H9 (cell line): ENCODE results near the gene KIT. TPM values are rescaled to one million over a fixed set of nuclear protein-coding genes. Genes with fewer than 3 reads are reported as not detected.

ENCODE experiments used
- DNase-seq: peaks from one replicate; pipeline ENCODE4 v3.0.0-alpha.2; 2017
- H2AFZ ChIP-seq: one replicate; pipeline ENCODE4 v1.6.1; 2013; ENCODE audit warnings: mild to moderate bottlenecking, low read length, control low read depth, moderate library complexity
- H2AK5ac ChIP-seq: 2 replicates; pipeline ENCODE4 v1.6.1; 2013; ENCODE audit warnings: low read length, control low read depth, mixed read lengths; ENCODE audit not compliant: insufficient read length
- H2BK120ac ChIP-seq: one replicate; pipeline ENCODE4 v1.6.1; 2013; ENCODE audit warnings: low read depth, mild to moderate bottlenecking, low read length, control low read depth, inconsistent platforms; ENCODE audit not compliant: poor library complexity, severe bottlenecking
- H2BK12ac ChIP-seq: 2 replicates; pipeline ENCODE4 v1.6.1; 2013; ENCODE audit warnings: low read length, control low read depth, mixed read lengths, low read depth; ENCODE audit not compliant: insufficient read length
- H2BK15ac ChIP-seq: 2 replicates; pipeline ENCODE4 v1.6.1; 2013; ENCODE audit warnings: low read depth, low read length, control low read depth
- H2BK20ac ChIP-seq: one replicate; pipeline ENCODE4 v1.6.1; 2013; ENCODE audit warnings: low read depth, mild to moderate bottlenecking, low read length, control low read depth, inconsistent platforms; ENCODE audit not compliant: poor library complexity, severe bottlenecking
- H2BK5ac ChIP-seq: 2 replicates; pipeline ENCODE4 v1.6.1; 2013; ENCODE audit warnings: low read length, control low read depth, mixed read lengths; ENCODE audit not compliant: insufficient read length
- H3K14ac ChIP-seq: 2 replicates; pipeline ENCODE4 v1.6.1; 2013; ENCODE audit warnings: low read length, control low read depth; ENCODE audit not compliant: insufficient read depth
- H3K18ac ChIP-seq: 2 replicates; pipeline ENCODE4 v1.6.1; 2013; ENCODE audit warnings: low read depth, mild to moderate bottlenecking, mixed read lengths, low read length, control low read depth; ENCODE audit not compliant: insufficient read length
- H3K23ac ChIP-seq: 2 replicates; pipeline ENCODE4 v1.6.1; 2013; ENCODE audit warnings: low read length, control low read depth, mixed read lengths, low read depth; ENCODE audit not compliant: insufficient read length
- H3K23me2 ChIP-seq: 2 replicates; pipeline ENCODE4 v1.6.1; 2013; ENCODE audit warnings: low read depth, mild to moderate bottlenecking, mixed read lengths, low read length, control low read depth; ENCODE audit not compliant: insufficient read length, poor library complexity, severe bottlenecking
- H3K27ac ChIP-seq: 2 replicates; pipeline ENCODE4 v1.5.1; 2013; ENCODE audit warnings: low read length, control low read depth, mixed read lengths, low read depth; ENCODE audit not compliant: insufficient read length
- H3K27me3 ChIP-seq: 2 replicates; pipeline ENCODE4 v1.6.1; 2013; ENCODE audit warnings: low read length, control low read depth, inconsistent platforms; ENCODE audit not compliant: insufficient read depth
- H3K4ac ChIP-seq: 2 replicates; pipeline ENCODE4 v1.6.1; 2013; ENCODE audit warnings: low read depth, mild to moderate bottlenecking, control low read depth, inconsistent platforms, low read length, moderate library complexity
- H3K4me1 ChIP-seq: 2 replicates; pipeline ENCODE4 v1.6.1; 2013; ENCODE audit warnings: low read length, control low read depth, inconsistent platforms; ENCODE audit not compliant: insufficient read depth
- H3K4me2 ChIP-seq: 2 replicates; pipeline ENCODE4 v1.6.1; 2013; ENCODE audit warnings: low read length, control low read depth, mixed read lengths; ENCODE audit not compliant: insufficient read length, insufficient read depth
- H3K56ac ChIP-seq: 2 replicates; pipeline ENCODE4 v1.6.1; 2013; ENCODE audit warnings: low read depth, mild to moderate bottlenecking, mixed read lengths, low read length, control low read depth; ENCODE audit not compliant: insufficient read length
- H3K79me1 ChIP-seq: 2 replicates; pipeline ENCODE4 v1.6.1; 2013; ENCODE audit warnings: low read depth, mild to moderate bottlenecking, moderate library complexity, low read length, control low read depth, inconsistent platforms; ENCODE audit not compliant: insufficient read depth, poor library complexity, severe bottlenecking
- H3K79me2 ChIP-seq: 2 replicates; pipeline ENCODE4 v1.6.1; 2013; ENCODE audit warnings: low read length, control low read depth, inconsistent platforms; ENCODE audit not compliant: insufficient read depth
- H3K9ac ChIP-seq: 2 replicates; pipeline ENCODE4 v1.6.1; 2013; ENCODE audit warnings: low read length, control low read depth, mixed read lengths; ENCODE audit not compliant: insufficient read length; ENCODE audit errors: extremely low read depth
- H3K9me3 ChIP-seq: one replicate; pipeline ENCODE4 v1.6.1; 2013; ENCODE audit warnings: low read depth, low read length, inconsistent platforms; ENCODE audit not compliant: control insufficient read depth
- H3T11ph ChIP-seq: one replicate; pipeline ENCODE4 v1.6.1; 2013; ENCODE audit warnings: mild to moderate bottlenecking, low read length, control low read depth, inconsistent platforms
- H4K20me1 ChIP-seq: one replicate; pipeline ENCODE4 v1.6.1; 2013; ENCODE audit not compliant: control insufficient read depth, insufficient read length, insufficient read depth
- H4K5ac ChIP-seq: 2 replicates; pipeline ENCODE4 v1.6.1; 2013; ENCODE audit warnings: low read depth, mild to moderate bottlenecking, mixed read lengths, low read length, control low read depth; ENCODE audit not compliant: insufficient read length
- H4K8ac ChIP-seq: replicated peaks from 2 replicates; pipeline ENCODE4 v1.6.1; 2013; ENCODE audit warnings: low read length, control low read depth, mixed read lengths, low read depth; ENCODE audit not compliant: insufficient read length
- H4K91ac ChIP-seq: 2 replicates; pipeline ENCODE4 v1.6.1; 2013; ENCODE audit warnings: low read depth, mild to moderate bottlenecking, moderate library complexity, mixed read lengths, low read length, control low read depth; ENCODE audit not compliant: insufficient read length
- H3K27ac Mint-ChIP-seq, 3 experiments: 2 replicates in 2 of 3; 3 replicates in 1 of 3; pipeline ENCODE4 v1.8.0; 2020 to 2021; ENCODE audit warnings: mixed read lengths in 3 of 3, mild to moderate bottlenecking in 1 of 3, moderate library complexity in 1 of 3
- H3K27me3 Mint-ChIP-seq: 2 replicates; pipeline ENCODE4 v1.8.0; 2021; ENCODE audit warnings: low read depth, mild to moderate bottlenecking, moderate library complexity, mixed read lengths
- H3K36me3 Mint-ChIP-seq, 3 experiments: 2 replicates in 2 of 3; 3 replicates in 1 of 3; pipeline ENCODE4 v1.8.0; 2020 to 2021; ENCODE audit warnings: low read depth in 3 of 3, mixed read lengths in 3 of 3; ENCODE audit not compliant: insufficient read depth in 1 of 3
- H3K4me1 Mint-ChIP-seq, 2 experiments: 2 replicates each; pipeline ENCODE4 v1.8.0; 2020; ENCODE audit warnings: mixed read lengths in 2 of 2
- H3K4me3 Mint-ChIP-seq, 2 experiments: 2 replicates in 1 of 2; 3 replicates in 1 of 2; pipeline ENCODE4 v1.8.0; 2020 to 2021; ENCODE audit warnings: mild to moderate bottlenecking in 2 of 2, mixed read lengths in 2 of 2, moderate library complexity in 1 of 2
- H3K9me3 Mint-ChIP-seq, 2 experiments: 2 replicates in 1 of 2; 3 replicates in 1 of 2; pipeline ENCODE4 v1.8.0; 2020; ENCODE audit warnings: mild to moderate bottlenecking in 2 of 2, mixed read lengths in 2 of 2, moderate library complexity in 1 of 2
- CTCF ChIP-seq: fragments of 200-600 bp; sonication (generic); conservative IDR thresholded peaks from 3 replicates; pipeline ENCODE4 v1.8.0; 2021; ENCODE audit warnings: antibody characterized with exemption, mild to moderate bottlenecking
- WGBS: extraction: QIAGEN DNeasy Blood & Tissue Kit; methylation state at CpG from one replicate; pipeline ENCODE4 v1.1.7; 2013; ENCODE audit warnings: missing lambda C conversion rate, low lambda C conversion rate, mixed read lengths; ENCODE audit not compliant: insufficient read length; ENCODE audit errors: extremely low coverage; 5-methylcytosine and 5-hydroxymethylcytosine counted together
- total RNA-seq: library from RNA; stranded (reverse); gene quantifications from 2 replicates; pipeline ENCODE4 v1.2.1, GENCODE V29; 2021

KIT gene
- total RNA-seq, 1 experiment from 2014 or later, result 6.7 TPM

GRCh38 chr4:54716478-54717065 is 58.8 kb downstream of the KIT start:
- Histone ChIP-seq H4K91ac (no peak overlapping the region), H4K8ac (no peak overlapping the region), H3K9me3 (no peaks in the 10 kb centered on the region), H3K4me1 (no peaks in the 10 kb centered on the region), H3K4me2 (no peak overlapping the region), H3K23ac (no peak overlapping the region), H3K79me2 (no peaks in the 10 kb centered on the region), H2BK5ac (no peak overlapping the region), H3T11ph (no peak overlapping the region), H4K20me1 (no peaks in the 10 kb centered on the region), H4K5ac (no peak overlapping the region), H3K27me3 (no peaks in the 10 kb centered on the region), H2BK120ac (no peak overlapping the region), H3K9ac (no peak overlapping the region), H3K23me2 (no peaks in the 10 kb centered on the region), H3K79me1 (no peaks in the 10 kb centered on the region), H3K4ac (no peak overlapping the region), H2BK15ac (no peak overlapping the region), H2AFZ (no peak overlapping the region), H2AK5ac (no peak overlapping the region), H3K18ac (no peak overlapping the region), H3K56ac (no peak overlapping the region), H3K14ac (no peak overlapping the region), H2BK12ac (no peak overlapping the region), H3K27ac (no peak overlapping the region), H2BK20ac (no peak overlapping the region)
- no peaks in the 10 kb centered on the region for H3K9me3 Mint-ChIP-seq
- no peak for TF ChIP-seq CTCF
- H3K4me3 Mint-ChIP-seq, result no peak overlapping the region
- no peaks in the 10 kb centered on the region for H3K27me3 Mint-ChIP-seq
- no peak for DNase-seq
- H3K27ac Mint-ChIP-seq, result no peak overlapping the region; a peak in 1 of 7 replicates
- H3K36me3 Mint-ChIP-seq, result no peaks in the 10 kb centered on the region; a peak in 1 of 7 replicates
- peaks cover 0 to 9% of the 10 kb centered on the region in 2 experiments; a peak in 2 of 4 replicates for H3K4me1 Mint-ChIP-seq
- WGBS, result no CpG with 5 or more reads among the region's 5 CpGs
